PC-9 (cell line): ENCODE results near the gene UNC45B. TPM values are rescaled to one million over a fixed set of nuclear protein-coding genes. Genes with fewer than 3 reads are reported as not detected.
"Not testable (repeated sequence)": the region's sequence is repeated elsewhere in the genome, so short reads cannot be mapped to it uniquely, and the experiment has no call there.

Experiments
- BruUV-seq: library from RNA; stranded (reverse); fragments of 400-500 nt; replicated peaks from 2 replicates; lab custom pipeline; 2021; lab: Mats Ljungman, UMichigan
- CTCF ChIA-PET: fragments of 300-600 bp; sonication (Branson Sonifier 250); formaldehyde crosslinking; loops from one replicate; lab custom pipeline; 2022; ENCODE audit warnings: antibody characterized with exemption; lab: Charles Lee
- POLR2A ChIA-PET: fragments of 300-600 bp; sonication (Branson Sonifier 250); formaldehyde crosslinking; loops from one replicate; lab custom pipeline; 2022; ENCODE audit warnings: antibody characterized with exemption; ENCODE audit not compliant: unreplicated experiment; lab: Charles Lee
- DNase-seq, 2 experiments: peaks; one replicate each; pipeline versions ENCODE4 v3.0.0 to v3.0.0-alpha.2; 2015 to 2022; ENCODE audit warnings: mixed read lengths in 1 of 2
- H2AFZ ChIP-seq: fragments of 200-600 bp; sonication (generic); 2 replicates; pipeline ENCODE4 v1.8.1; 2017; ENCODE audit warnings: antibody characterized with exemption
- H3F3A ChIP-seq: fragments of 200-600 bp; sonication (generic); 2 replicates; pipeline ENCODE4 v1.8.1; 2017; ENCODE audit warnings: antibody characterized with exemption, mild to moderate bottlenecking, low read depth; ENCODE audit not compliant: insufficient read depth
- H3K27ac ChIP-seq: fragments of 200-600 bp; sonication (generic); 2 replicates; pipeline ENCODE4 v1.6.1; 2016; ENCODE audit warnings: mixed run types
- H3K27me3 ChIP-seq: fragments of 200-600 bp; sonication (generic); 2 replicates; pipeline ENCODE4 v1.6.1; 2016; ENCODE audit warnings: low read depth, mixed run types; ENCODE audit not compliant: insufficient read depth
- H3K36me3 ChIP-seq: fragments of 200-600 bp; sonication (generic); 2 replicates; pipeline ENCODE4 v1.6.1; 2016; ENCODE audit warnings: low read depth, mixed run types
- H3K4me1 ChIP-seq: fragments of 200-600 bp; sonication (generic); replicated peaks from 2 replicates; pipeline ENCODE4 v1.6.1; 2016; ENCODE audit warnings: mixed run types; ENCODE audit not compliant: insufficient read depth
- H3K4me2 ChIP-seq: fragments of 200-600 bp; sonication (generic); 2 replicates; pipeline ENCODE4 v1.6.1; 2017; ENCODE audit warnings: mixed run types
- H3K4me3 ChIP-seq: fragments of 200-600 bp; sonication (generic); 2 replicates; pipeline ENCODE4 v1.6.1; 2016; ENCODE audit warnings: mixed run types
- H3K79me2 ChIP-seq: fragments of 200-600 bp; sonication (generic); 2 replicates; pipeline ENCODE4 v1.6.1; 2017; ENCODE audit warnings: low read depth, mixed run types
- H3K9me2 ChIP-seq: fragments of 200-600 bp; sonication (generic); 2 replicates; pipeline ENCODE4 v1.8.1; 2017; ENCODE audit warnings: mild to moderate bottlenecking; ENCODE audit not compliant: insufficient read depth
- H3K9me3 ChIP-seq: fragments of 200-600 bp; sonication (generic); 2 replicates; pipeline ENCODE4 v1.8.1; 2016; ENCODE audit warnings: low read depth; ENCODE audit not compliant: insufficient read depth
- H4K20me1 ChIP-seq: fragments of 200-600 bp; sonication (generic); 2 replicates; pipeline ENCODE4 v1.8.1; 2017; ENCODE audit not compliant: insufficient read depth
- EZH2 ChIP-seq: fragments of 200-600 bp; sonication (generic); IDR thresholded peaks from 2 replicates; pipeline ENCODE4 v1.8.0; 2017; ENCODE audit warnings: antibody characterized with exemption, low read depth
- intact Hi-C: fragments of 100-400 bp; cut with micrococcal nuclease; formaldehyde crosslinking; loops from one replicate; pipeline ENCODE4 v1.10.0; 2022; ENCODE audit not compliant: unreplicated experiment
- total RNA-seq: library from RNA; stranded (reverse); gene quantifications from 2 replicates; pipeline ENCODE4 v1.2.3, GENCODE V29; 2021
- TF ChIP-seq, protein P1 (sequence below): fragments of 200-600 bp; sonication (generic); conservative IDR thresholded peaks from 2 replicates; pipeline ENCODE4 v1.6.1; 2017; ENCODE audit warnings: mixed run types, antibody characterized with exemption, mild to moderate bottlenecking, moderate library complexity

UNC45B gene
- total RNA-seq, 1 experiment from 2014 or later: not detected

DNA sequence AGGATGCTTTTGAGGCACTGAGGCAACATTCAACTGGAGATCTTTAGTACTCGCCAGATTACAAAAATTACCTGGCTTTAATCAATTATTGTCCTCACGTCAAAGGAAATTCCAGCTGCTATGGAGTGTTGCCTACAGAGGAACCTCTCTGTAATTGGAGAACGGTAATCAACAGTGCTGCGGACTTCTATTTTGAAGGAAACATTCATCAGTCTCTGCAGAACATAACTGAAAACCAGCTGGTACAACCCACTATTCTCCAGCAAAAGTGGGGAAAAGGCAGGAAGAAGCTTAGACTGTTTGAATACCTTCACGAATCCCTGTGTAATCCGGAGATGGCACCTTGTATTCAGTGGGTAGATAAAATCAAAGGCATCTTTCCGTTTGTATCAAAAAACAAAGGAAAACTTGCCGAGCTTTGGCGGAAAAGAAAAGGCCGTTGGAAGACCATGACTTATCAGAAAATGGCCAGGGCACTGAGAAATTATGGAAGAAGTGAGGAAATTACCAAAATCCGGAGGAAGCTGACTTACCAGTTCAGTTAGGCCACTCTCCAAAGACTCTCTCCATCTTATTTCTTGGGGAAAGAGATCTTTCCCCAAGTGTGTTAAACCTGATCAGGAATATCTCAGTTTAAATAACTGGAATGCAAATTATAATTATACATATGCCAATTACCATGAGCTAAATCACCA lies 43.5 kb downstream of the UNC45B start:
- no peak overlapping the region for H3K4me3 ChIP-seq
- H3K4me2 ChIP-seq: no peak overlapping the region
- H3K36me3 ChIP-seq: no peaks in the 10 kb centered on the region
- H2AFZ ChIP-seq: no peak overlapping the region
- no peaks in the 10 kb centered on the region for H3K9me2 ChIP-seq
- no peaks in the 10 kb centered on the region for H4K20me1 ChIP-seq
- no peaks in the 10 kb centered on the region for H3K4me1 ChIP-seq
- BruUV-seq: no TSS peak
- intact Hi-C loops: no loop called here
- DNase-seq: no peak
- H3F3A ChIP-seq: no peaks in the 10 kb centered on the region
- TF ChIP-seq EZH2: no peak
- TF ChIP-seq, protein P1, sequence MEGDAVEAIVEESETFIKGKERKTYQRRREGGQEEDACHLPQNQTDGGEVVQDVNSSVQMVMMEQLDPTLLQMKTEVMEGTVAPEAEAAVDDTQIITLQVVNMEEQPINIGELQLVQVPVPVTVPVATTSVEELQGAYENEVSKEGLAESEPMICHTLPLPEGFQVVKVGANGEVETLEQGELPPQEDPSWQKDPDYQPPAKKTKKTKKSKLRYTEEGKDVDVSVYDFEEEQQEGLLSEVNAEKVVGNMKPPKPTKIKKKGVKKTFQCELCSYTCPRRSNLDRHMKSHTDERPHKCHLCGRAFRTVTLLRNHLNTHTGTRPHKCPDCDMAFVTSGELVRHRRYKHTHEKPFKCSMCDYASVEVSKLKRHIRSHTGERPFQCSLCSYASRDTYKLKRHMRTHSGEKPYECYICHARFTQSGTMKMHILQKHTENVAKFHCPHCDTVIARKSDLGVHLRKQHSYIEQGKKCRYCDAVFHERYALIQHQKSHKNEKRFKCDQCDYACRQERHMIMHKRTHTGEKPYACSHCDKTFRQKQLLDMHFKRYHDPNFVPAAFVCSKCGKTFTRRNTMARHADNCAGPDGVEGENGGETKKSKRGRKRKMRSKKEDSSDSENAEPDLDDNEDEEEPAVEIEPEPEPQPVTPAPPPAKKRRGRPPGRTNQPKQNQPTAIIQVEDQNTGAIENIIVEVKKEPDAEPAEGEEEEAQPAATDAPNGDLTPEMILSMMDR: no peak
- CTCF ChIA-PET: no interaction called here
- no peaks in the 10 kb centered on the region for H3K9me3 ChIP-seq
- H3K27ac ChIP-seq: no peak overlapping the region
- no peaks in the 10 kb centered on the region for H3K79me2 ChIP-seq
- peaks cover 35% of the 10 kb centered on the region for H3K27me3 ChIP-seq
- POLR2A ChIA-PET: no interaction called here

DNA sequence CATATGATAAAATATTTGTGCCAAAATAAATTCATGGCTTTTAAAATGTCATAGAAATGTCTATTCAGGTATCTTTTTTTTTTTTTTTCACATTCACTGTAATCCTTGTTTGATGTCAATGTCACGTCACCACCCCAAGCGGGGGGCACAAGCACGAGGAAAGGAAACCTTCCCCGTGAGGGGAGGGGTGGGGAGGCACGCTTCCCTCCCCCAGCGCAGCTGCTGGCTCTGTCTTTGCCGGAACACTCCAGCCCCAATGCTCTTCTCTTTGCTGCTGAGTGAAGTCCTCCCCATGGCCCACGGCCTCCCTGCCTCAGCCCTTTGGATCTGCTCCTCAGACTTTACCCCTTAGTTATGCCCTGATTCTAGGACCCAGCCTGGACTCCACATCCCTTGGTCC lies 45.1 kb downstream of the UNC45B start:
- H4K20me1 ChIP-seq: no peaks in the 10 kb centered on the region
- H3K27me3 ChIP-seq: peaks cover 25% of the 10 kb centered on the region
- H3K4me3 ChIP-seq: no peak overlapping the region
- H3F3A ChIP-seq: no peaks in the 10 kb centered on the region
- ChIA-PET CTCF (no interaction called here), POLR2A (no interaction called here)
- H3K4me1 ChIP-seq: no peaks in the 10 kb centered on the region
- no peaks in the 10 kb centered on the region for H3K79me2 ChIP-seq
- intact Hi-C loops: no loop called here
- TF ChIP-seq EZH2: no peak
- TF ChIP-seq, protein P1: no peak
- H3K9me3 ChIP-seq: no peaks in the 10 kb centered on the region
- no peak overlapping the region for H3K4me2 ChIP-seq
- H2AFZ ChIP-seq: no peak overlapping the region
- no peak for DNase-seq
- H3K36me3 ChIP-seq: no peaks in the 10 kb centered on the region
- BruUV-seq: no TSS peak
- no peak overlapping the region for H3K27ac ChIP-seq
- H3K9me2 ChIP-seq: no peaks in the 10 kb centered on the region

DNA sequence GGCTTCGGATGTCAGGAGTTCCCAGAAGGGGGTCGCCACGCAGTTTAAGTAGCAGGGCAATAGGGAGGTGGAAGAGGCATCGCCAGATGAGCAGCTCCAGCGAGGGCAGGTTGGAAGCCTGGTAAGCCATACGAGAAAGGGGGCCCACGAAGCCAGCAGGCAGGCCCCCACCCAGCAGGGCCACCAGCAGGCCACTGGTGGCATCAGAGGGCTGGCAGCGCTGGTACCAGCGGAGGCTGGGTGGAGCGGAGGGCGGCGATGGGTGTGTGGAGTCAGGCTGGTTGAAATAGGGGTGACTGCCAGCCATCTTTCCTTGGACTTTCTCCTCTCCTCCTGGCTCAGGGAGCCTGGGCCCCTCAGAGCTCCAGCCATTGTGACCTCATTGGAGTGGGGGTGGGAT lies 46.4 kb downstream of the UNC45B start, which contains the start of gene SLC35G3:
SLC35G3 (minus strand) TSS at position 393 of the 400 bp plus-strand sequence; CDS start at position 307, 86 bp downstream.
- H3K9me2 ChIP-seq, H3K79me2 ChIP-seq, H4K20me1 ChIP-seq, intact Hi-C loops, H3K27ac ChIP-seq, H3K4me2 ChIP-seq, H3K9me3 ChIP-seq, H2AFZ ChIP-seq, H3K4me3 ChIP-seq, CTCF ChIA-PET, H3K4me1 ChIP-seq, BruUV-seq, POLR2A ChIA-PET, H3K36me3 ChIP-seq, DNase-seq, H3F3A ChIP-seq: not testable (repeated sequence)
- H3K27me3 ChIP-seq: peaks cover 21% of the 10 kb centered on the region; the same call in 1 of the 2 replicates

DNA sequence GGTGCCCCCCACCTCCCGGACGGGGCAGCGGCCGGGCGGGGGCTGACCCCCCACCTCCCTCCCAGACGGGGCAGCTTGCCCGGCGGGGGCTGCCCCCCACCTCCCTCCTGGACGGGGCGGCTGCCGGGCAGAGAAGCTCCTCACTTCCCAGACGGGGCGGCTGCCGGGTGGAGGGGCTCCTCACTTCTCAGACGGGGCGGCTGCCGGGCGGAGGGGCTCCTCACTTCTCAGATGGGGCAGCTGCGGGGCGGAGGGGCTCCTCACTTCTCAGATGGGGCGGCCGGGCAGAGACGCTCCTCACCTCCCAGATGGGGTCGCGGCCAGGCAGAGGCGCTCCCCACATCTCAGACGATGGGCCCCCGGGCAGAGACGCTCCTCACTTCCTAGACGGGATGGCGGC lies 47.4 kb downstream of the UNC45B start:
- H3F3A ChIP-seq, DNase-seq, H2AFZ ChIP-seq, H3K4me3 ChIP-seq, intact Hi-C loops, POLR2A ChIA-PET, CTCF ChIA-PET, H4K20me1 ChIP-seq, H3K4me2 ChIP-seq, H3K4me1 ChIP-seq, H3K27ac ChIP-seq, H3K9me2 ChIP-seq, H3K79me2 ChIP-seq, H3K36me3 ChIP-seq, H3K9me3 ChIP-seq, BruUV-seq: not testable (repeated sequence)
- peaks cover 29% of the 10 kb centered on the region; the same call in 1 of the 2 replicates for H3K27me3 ChIP-seq

DNA sequence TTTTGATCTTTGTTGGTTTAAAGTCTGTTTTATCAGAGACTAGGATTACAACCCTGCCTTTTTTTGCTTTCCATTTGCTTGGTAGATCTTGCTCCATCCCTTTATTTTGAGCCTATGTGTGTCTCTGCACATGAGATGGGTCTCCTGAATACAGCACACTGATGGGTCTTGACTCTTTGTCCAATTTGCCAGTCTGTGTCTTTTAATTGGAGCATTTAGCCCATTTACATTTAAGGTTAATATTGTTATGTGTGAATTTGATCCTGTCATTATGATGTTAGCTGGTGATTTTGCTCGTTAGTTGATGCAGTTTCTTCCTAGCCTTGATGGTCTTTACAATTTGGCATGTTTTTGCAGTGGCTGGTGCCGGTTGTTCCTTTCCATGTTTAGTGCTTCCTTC lies 55.0 kb downstream of the UNC45B start:
- BruUV-seq, H3K79me2 ChIP-seq, H3F3A ChIP-seq, DNase-seq, CTCF ChIA-PET, H3K9me2 ChIP-seq, H2AFZ ChIP-seq, POLR2A ChIA-PET, H3K4me1 ChIP-seq, intact Hi-C loops, H4K20me1 ChIP-seq, H3K4me3 ChIP-seq, H3K4me2 ChIP-seq, H3K36me3 ChIP-seq, H3K27ac ChIP-seq, H3K9me3 ChIP-seq: not testable (repeated sequence)
- peaks cover 29% of the 10 kb centered on the region for H3K27me3 ChIP-seq
